H1 (cell line): Measurements from ENCODE around the gene PCNX4. TPM values are rescaled to one million over a fixed set of nuclear protein-coding genes. Genes with fewer than 3 reads are reported as not detected.

Source experiments
- CTCF ChIA-PET: fragments of 300-600 bp; sonication (Branson Sonifier 250); formaldehyde crosslinking; loops from one replicate; lab custom pipeline; 2021; ENCODE audit not compliant: partially characterized antibody; lab: Charles Lee
- POLR2A ChIA-PET: fragments of 300-600 bp; sonication (Branson Sonifier 250); formaldehyde crosslinking; loops from one replicate; lab custom pipeline; 2021; ENCODE audit warnings: inconsistent platforms; ENCODE audit not compliant: partially characterized antibody; lab: Charles Lee
- DNase-seq, 2 experiments: peaks; one replicate each; pipeline versions ENCODE4 v3.0.0 to v3.0.0-alpha.2; 2010 to 2022; ENCODE audit warnings: low spot score in 2 of 2, low read depth in 1 of 2, mixed read lengths in 1 of 2
- FAIRE-seq: peaks from 2 replicates; lab custom pipeline; 2011; peaks lifted over from hg19 to GRCh38; lab: Jason Lieb, UNC
- H2AFZ ChIP-seq: 2 replicates; pipeline ENCODE4 v1.8.1; 2012; ENCODE audit warnings: low read length, inconsistent platforms
- H2AK5ac ChIP-seq: 2 replicates; pipeline ENCODE4 v1.6.1; 2013; ENCODE audit warnings: low read depth, low read length
- H2BK120ac ChIP-seq: replicated peaks from 2 replicates; pipeline ENCODE3; 2013; ENCODE audit warnings: low read depth, low read length, inconsistent platforms
- H2BK12ac ChIP-seq: 2 replicates; pipeline ENCODE4 v1.6.1; 2013; ENCODE audit warnings: low read depth, low read length
- H2BK15ac ChIP-seq: 2 replicates; pipeline ENCODE4 v1.6.1; 2013; ENCODE audit warnings: low read length
- H2BK20ac ChIP-seq: 2 replicates; pipeline ENCODE4 v1.6.1; 2013; ENCODE audit warnings: low read length
- H2BK5ac ChIP-seq: 2 replicates; pipeline ENCODE4 v1.6.1; 2013; ENCODE audit warnings: low read depth, low read length
- H3K14ac ChIP-seq: 2 replicates; pipeline ENCODE4 v1.6.1; 2013; ENCODE audit warnings: inconsistent platforms; ENCODE audit not compliant: insufficient read length
- H3K18ac ChIP-seq: 2 replicates; pipeline ENCODE4 v1.6.1; 2013; ENCODE audit warnings: low read length; ENCODE audit errors: extremely low read depth
- H3K23ac ChIP-seq: 2 replicates; pipeline ENCODE4 v1.6.1; 2013; ENCODE audit warnings: inconsistent platforms; ENCODE audit not compliant: insufficient read length
- H3K23me2 ChIP-seq: 2 replicates; pipeline ENCODE4 v1.6.1; 2013; ENCODE audit warnings: low read depth, low read length
- H3K27ac ChIP-seq: 2 replicates; pipeline ENCODE4 v1.6.1; 2011; ENCODE audit warnings: low read depth, low read length, inconsistent platforms
- H3K27me3 ChIP-seq, 4 experiments: replicated peaks in 1 of 4; 1 replicate in 1 of 4; 2 replicates in 3 of 4; pipeline versions ENCODE4 v1.6.1 to v1.8.1; 2011 to 2013; ENCODE audit warnings: low read length in 3 of 4, mild to moderate bottlenecking in 3 of 4, inconsistent platforms in 2 of 4, mixed read lengths in 2 of 4, moderate library complexity in 1 of 4; ENCODE audit not compliant: control insufficient read depth in 3 of 4, insufficient read depth in 3 of 4; ENCODE audit errors: extremely low read depth in 1 of 4
- H3K36me3 ChIP-seq, 4 experiments: 2 replicates each; pipeline versions ENCODE4 v1.6.1 to v1.8.1; 2011 to 2013; ENCODE audit warnings: mild to moderate bottlenecking in 4 of 4, low read length in 3 of 4, moderate library complexity in 2 of 4, control low read depth in 1 of 4, inconsistent platforms in 1 of 4; ENCODE audit not compliant: insufficient read depth in 4 of 4, control insufficient read depth in 2 of 4
- H3K4ac ChIP-seq: replicated peaks from 2 replicates; pipeline ENCODE3; 2013; ENCODE audit warnings: low read length, low read depth, mixed read lengths, inconsistent platforms; ENCODE audit not compliant: insufficient read length
- H3K4me1 ChIP-seq, 4 experiments: replicated peaks in 1 of 4; 1 replicate in 1 of 4; 2 replicates in 3 of 4; pipeline versions ENCODE4 v1.6.1 to v1.8.1; 2011 to 2013; ENCODE audit warnings: low read length in 3 of 4, inconsistent platforms in 2 of 4, mixed read lengths in 1 of 4; ENCODE audit not compliant: insufficient read depth in 4 of 4, control insufficient read depth in 3 of 4
- H3K4me2 ChIP-seq, 2 experiments: 2 replicates each; pipeline versions ENCODE4 v1.6.1 to v1.8.1; 2011 to 2013; ENCODE audit warnings: low read depth in 2 of 2, low read length in 2 of 2, control low read depth in 1 of 2, inconsistent platforms in 1 of 2, mild to moderate bottlenecking in 1 of 2; ENCODE audit not compliant: insufficient read depth in 1 of 2
- H3K4me3 ChIP-seq, 4 experiments: fragments of 200-600, 300-600 bp in 1 of 4; sonication (generic), shearing (Covaris generic), sonication (Bioruptor Twin) in 1 of 4; 2 replicates each; pipeline versions ENCODE4 v1.5.1 to v1.8.1; 2011 to 2016; ENCODE audit warnings: low read length in 4 of 4, low read depth in 3 of 4, control low read depth in 2 of 4, inconsistent platforms in 2 of 4, mild to moderate bottlenecking in 2 of 4, mixed read lengths in 1 of 4, moderate library complexity in 1 of 4; ENCODE audit not compliant: insufficient read depth in 2 of 4; ENCODE audit errors: extremely low read depth in 1 of 4
- H3K56ac ChIP-seq: replicated peaks from 2 replicates; pipeline ENCODE3; 2013; ENCODE audit warnings: low read depth, mild to moderate bottlenecking, mixed read lengths, low read length, inconsistent platforms; ENCODE audit not compliant: insufficient read length
- H3K79me1 ChIP-seq: 2 replicates; pipeline ENCODE4 v1.6.1; 2013; ENCODE audit warnings: low read depth, low read length, control low read depth
- H3K79me2 ChIP-seq, 2 experiments: 2 replicates each; pipeline versions ENCODE4 v1.6.1 to v1.8.1; 2012 to 2013; ENCODE audit warnings: low read length in 2 of 2, mild to moderate bottlenecking in 2 of 2, inconsistent platforms in 1 of 2; ENCODE audit not compliant: insufficient read depth in 2 of 2, control insufficient read depth in 1 of 2
- H3K9ac ChIP-seq, 4 experiments: replicated peaks in 1 of 4; 1 replicate in 1 of 4; 2 replicates in 3 of 4; pipeline versions ENCODE4 v1.6.1 to v1.8.1; 2011 to 2013; ENCODE audit warnings: low read depth in 3 of 4, low read length in 3 of 4, control low read depth in 2 of 4, mild to moderate bottlenecking in 2 of 4, moderate library complexity in 2 of 4, inconsistent platforms in 1 of 4; ENCODE audit errors: extremely low read depth in 1 of 4
- H3K9me3 ChIP-seq, 2 experiments: 2 replicates each; pipeline versions ENCODE4 v1.6.1 to v1.8.1; 2012 to 2013; ENCODE audit warnings: mild to moderate bottlenecking in 2 of 2, moderate library complexity in 2 of 2, control low read depth in 1 of 2, inconsistent platforms in 1 of 2, low read depth in 1 of 2, low read length in 1 of 2, mixed read lengths in 1 of 2; ENCODE audit not compliant: insufficient read depth in 2 of 2
- H4K20me1 ChIP-seq, 2 experiments: replicated peaks in 1 of 2; 2 replicates each; pipeline versions ENCODE3 to v1.8.1; 2011 to 2013; ENCODE audit warnings: inconsistent platforms in 2 of 2, low read length in 2 of 2, mild to moderate bottlenecking in 1 of 2; ENCODE audit not compliant: insufficient read depth in 2 of 2, control insufficient read depth in 1 of 2
- H4K5ac ChIP-seq: 2 replicates; pipeline ENCODE4 v1.6.1; 2013; ENCODE audit warnings: low read length, low read depth, mixed read lengths, inconsistent platforms; ENCODE audit not compliant: insufficient read length
- H4K8ac ChIP-seq: 2 replicates; pipeline ENCODE4 v1.8.0; 2013; ENCODE audit warnings: mild to moderate bottlenecking, moderate library complexity, low read length, inconsistent platforms; ENCODE audit not compliant: insufficient read depth; ENCODE audit errors: extremely low read depth
- H4K91ac ChIP-seq: replicated peaks from 2 replicates; pipeline ENCODE3; 2013; ENCODE audit warnings: low read length, mixed read lengths, inconsistent platforms; ENCODE audit not compliant: insufficient read length
- CREB1 ChIP-seq: IDR thresholded peaks from 2 replicates; pipeline ENCODE4 v1.6.1; 2012; ENCODE audit warnings: inconsistent platforms
- CTBP2 ChIP-seq: IDR thresholded peaks from 2 replicates; pipeline ENCODE4 v1.7.0; 2011; ENCODE audit warnings: borderline replicate concordance, mild to moderate bottlenecking, moderate library complexity, mixed read lengths, low read length; ENCODE audit not compliant: insufficient read depth, insufficient read length
- GABPA ChIP-seq: IDR thresholded peaks from 2 replicates; pipeline ENCODE4 v1.6.1; 2011; ENCODE audit warnings: mild to moderate bottlenecking, low read length, moderate library complexity, borderline replicate concordance; ENCODE audit not compliant: insufficient read depth
- KDM4A ChIP-seq: IDR thresholded peaks from one replicate; pipeline ENCODE4 v1.7.1; 2012; ENCODE audit warnings: low read depth, mild to moderate bottlenecking, moderate library complexity, low read length, inconsistent platforms; ENCODE audit not compliant: severe bottlenecking
- NANOG ChIP-seq: IDR thresholded peaks from 2 replicates; pipeline ENCODE4 v1.6.1; 2011; ENCODE audit warnings: low read length, low read depth, mild to moderate bottlenecking, inconsistent platforms; ENCODE audit not compliant: insufficient read depth, poor library complexity, severe bottlenecking
- POLR2AphosphoS5 ChIP-seq: IDR thresholded peaks from 2 replicates; pipeline ENCODE4 v1.6.1; 2011; ENCODE audit warnings: low read depth, low read length
- RBBP5 ChIP-seq: IDR thresholded peaks from 2 replicates; pipeline ENCODE4 v1.7.1; 2012; ENCODE audit warnings: low read depth, mild to moderate bottlenecking, inconsistent platforms, low read length, moderate library complexity, borderline replicate concordance
- RNF2 ChIP-seq: fragments of 200-900, 300-1000 bp; sonication (generic); IDR thresholded peaks from 2 replicates; pipeline ENCODE4 v1.7.1; 2016; ENCODE audit warnings: borderline replicate concordance, low read depth, mild to moderate bottlenecking, antibody characterized with exemption, low read length; ENCODE audit not compliant: poor library complexity, severe bottlenecking; ENCODE audit errors: missing control alignments
- SIN3A ChIP-seq, 2 experiments: IDR thresholded peaks in 1 of 2; conservative IDR thresholded peaks in 1 of 2; 2 replicates each; pipeline ENCODE4 v1.6.1; 2011 to 2012; ENCODE audit warnings: low read length in 2 of 2, improper control_type of control experiment in 1 of 2, low read depth in 1 of 2, mild to moderate bottlenecking in 1 of 2
- TEAD4 ChIP-seq: IDR thresholded peaks from 2 replicates; pipeline ENCODE4 v1.6.1; 2012; ENCODE audit warnings: low read depth, low read length, inconsistent platforms, mixed read lengths
- WGBS, 2 experiments: shearing (Covaris generic) in 1 of 2; methylation state at CpG; one replicate each; pipeline versions ENCODE4 v1.1.6 to v1.1.7; 2013 to 2015; ENCODE audit warnings: low lambda C conversion rate in 2 of 2, mixed read lengths in 2 of 2, inconsistent platforms in 1 of 2, low coverage in 1 of 2, missing lambda C conversion rate in 1 of 2; ENCODE audit not compliant: insufficient replicate concordance in 2 of 2, insufficient coverage in 1 of 2, insufficient read length in 1 of 2; ENCODE audit errors: extremely low coverage in 1 of 2, missing lambda C conversion rate in 1 of 2; 5-methylcytosine and 5-hydroxymethylcytosine counted together
- polyA plus RNA-seq, 7 experiments: library from polyadenylated mRNA; depleted of rRNA in 3 of 7; stranded (reverse) in 5 of 7; unstranded in 2 of 7; fragments of >200 nt in 5 of 7; fragments of 200-250 nt in 2 of 7; gene quantifications; 1 replicate in 5 of 7; 2 replicates in 1 of 7; 4 replicates in 1 of 7; pipeline versions ENCODE4 v1.2.1 to v1.2.3, GENCODE V29; 2011 to 2013; ENCODE audit warnings: missing spikeins in 2 of 7, mixed read lengths in 2 of 7
- total RNA-seq: library from RNA; stranded (reverse); fragmentation: NEBNext Ultra II Directional; extraction: Animal tissue kit (Norgen Biotek cat#: 25700); gene quantifications from 2 replicates; pipeline ENCODE4 v1.2.1, GENCODE V29; 2021
- TF ChIP-seq, protein P1 (sequence below): IDR thresholded peaks from 2 replicates; pipeline ENCODE4 v1.6.1; 2011; ENCODE audit warnings: low read depth, mild to moderate bottlenecking, low read length; ENCODE audit not compliant: insufficient read depth

PCNX4 gene
- total and polyA plus RNA-seq, 2 of the 8 experiments (the other 6 are each of a cell fraction or from before 2014, with no cell fraction given), result 28.4 to 35.5 TPM

DNA sequence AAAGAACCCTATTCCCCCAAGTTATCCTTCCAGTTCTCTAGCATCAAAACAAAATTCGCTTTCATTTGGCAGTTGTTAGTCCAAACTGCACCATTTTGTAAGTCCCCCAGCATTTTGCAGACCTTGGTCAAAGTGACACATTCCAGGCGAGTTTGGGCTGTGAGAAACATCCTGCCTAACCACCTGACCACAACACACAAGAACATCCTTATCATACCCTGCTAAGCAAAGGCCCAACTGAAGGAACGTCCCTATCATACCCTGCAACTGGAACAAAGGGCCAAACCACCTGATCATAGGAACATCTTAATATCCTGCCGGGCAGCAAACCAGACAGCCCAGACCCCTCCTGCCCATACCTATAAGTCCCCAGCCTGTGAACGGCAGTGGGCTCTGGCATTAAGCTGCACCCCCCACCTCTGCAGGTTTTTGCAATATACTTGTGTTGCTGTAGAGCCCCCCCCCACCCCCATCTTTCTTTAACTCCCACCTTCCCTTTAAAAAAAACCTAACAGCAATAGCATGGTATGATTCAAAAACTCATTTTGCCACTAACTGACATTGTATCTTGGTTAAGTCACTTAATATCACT is 2.7 kb downstream of the PCNX4 start:
- Histone ChIP-seq H3K9ac (peak overlapping the region in 1 of 4 experiments; percentile 17; a peak in 1 of 7 replicates), H3K79me1 (peaks cover 5% of the 10 kb centered on the region; the same call in 1 of the 2 replicates), H3K56ac (no peak overlapping the region), H2BK120ac (no peak overlapping the region), H3K4me3 (peak overlapping the region in 1 of 4 experiments; percentile 95; a peak in 1 of 8 replicates), H4K8ac (no peak overlapping the region), H2AFZ (no peak overlapping the region), H3K18ac (no peak overlapping the region), H4K20me1 (peaks cover 0 to 3% of the 10 kb centered on the region in 2 experiments), H3K27me3 (no peaks in the 10 kb centered on the region), H3K14ac (no peak overlapping the region), H3K4me1 (peaks cover 5 to 10% (median 9%) of the 10 kb centered on the region in 4 experiments), H3K23ac (no peak overlapping the region), H2AK5ac (no peak overlapping the region), H2BK20ac (no peak overlapping the region), H3K4ac (no peak overlapping the region), H3K9me3 (no peaks in the 10 kb centered on the region), H3K27ac (no peak overlapping the region), H2BK15ac (no peak overlapping the region), H3K36me3 (peaks cover 0 to 9% (median 2%) of the 10 kb centered on the region in 4 experiments; a peak in 2 of 8 replicates), H4K5ac (no peak overlapping the region), H3K79me2 (peaks cover 6 to 65% of the 10 kb centered on the region in 2 experiments; a peak in 3 of 4 replicates), H2BK12ac (no peak overlapping the region), H4K91ac (no peak overlapping the region), H3K4me2 (peak overlapping the region; percentile 58 to 88), H3K23me2 (peaks cover 7% of the 10 kb centered on the region; the same call in 1 of the 2 replicates), H2BK5ac (0 out of 2 replicates have a peak overlapping the region, but pooled peaks have one; percentile 45)
- no peak for FAIRE-seq
- 62% methylated on average over 5 of the region's 5 CpGs; no CpG with 5 or more reads in 1 of the 2 experiments for WGBS, 2 experiments
- POLR2A ChIA-PET, result no interaction called here
- DNase-seq, result peak in 1 of 2 experiments; percentile 19
- CTCF ChIA-PET, result no interaction called here
- TF ChIP-seq NANOG, result no peak
- TF ChIP-seq RNF2, result no peak
- no peak for TF ChIP-seq RBBP5
- TF ChIP-seq, protein P1, sequence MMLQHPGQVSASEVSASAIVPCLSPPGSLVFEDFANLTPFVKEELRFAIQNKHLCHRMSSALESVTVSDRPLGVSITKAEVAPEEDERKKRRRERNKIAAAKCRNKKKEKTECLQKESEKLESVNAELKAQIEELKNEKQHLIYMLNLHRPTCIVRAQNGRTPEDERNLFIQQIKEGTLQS, result no peak
- peak; percentile 92 for TF ChIP-seq TEAD4
- TF ChIP-seq CREB1, result no peak
- TF ChIP-seq GABPA, result no peak
- 0 out of 4 replicates have a peak, but pooled peaks of 1 of the 2 experiments have one; percentile 33 for TF ChIP-seq SIN3A (conservative IDR thresholded peaks at IDR 0.05 in 1 of 2, IDR thresholded peaks at IDR 0.05 in 1 of 2; ENCODE audit: low read depth in 1 of 2, low read length in 2 of 2)
- TF ChIP-seq KDM4A, result no peak
- no peak for TF ChIP-seq POLR2AphosphoS5
- no peak for TF ChIP-seq CTBP2
